ENCODE measurements around the gene THSD4. TPM values are rescaled to one million over a fixed set of nuclear protein-coding genes. Genes with fewer than 3 reads are reported as not detected.

Gene THSD4
- total and polyA plus RNA-seq, 9 of the 15 experiments (the other 6 are each of a cell fraction or from before 2014, with no cell fraction given), result 0.04 TPM; not detected in 5

DNA sequence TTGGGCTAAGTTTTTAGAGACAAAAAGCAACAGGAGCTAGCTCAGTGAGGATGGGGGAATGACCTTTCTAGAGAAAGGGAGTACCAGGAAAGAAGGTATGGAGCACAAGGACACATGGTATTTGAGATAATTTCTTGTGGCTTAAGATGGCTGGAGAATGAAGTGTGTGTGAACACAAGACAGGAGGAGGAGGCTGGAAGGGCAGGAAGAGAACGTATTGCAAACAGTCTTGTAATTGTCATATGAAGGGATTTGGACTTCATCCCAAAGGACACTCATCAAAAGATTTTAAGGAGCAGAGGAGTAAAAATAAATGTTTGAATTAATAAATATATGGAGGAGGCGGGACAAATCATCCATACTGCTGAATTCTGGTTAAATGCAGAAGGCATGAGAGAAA, 426.5 kb downstream of the THSD4 start:
- Histone ChIP-seq H3K79me2 (ENCODE audit: control insufficient read depth, insufficient read depth, low read length) (no peaks in the 10 kb centered on the region), H2AFZ (ENCODE audit: low read depth, low read length) (no peak overlapping the region), H3K36me3 (ENCODE audit: control insufficient read depth, insufficient read depth, low read length) (no peaks in the 10 kb centered on the region), H3K9me3 (replicated peaks; ENCODE audit: control insufficient read depth, insufficient read depth, low read depth, low read length) (no peaks in the 10 kb centered on the region), H3K4me3 (no peak overlapping the region), H3K9ac (ENCODE audit: insufficient read depth in 1 of 2, low read depth in 2 of 2, low read length in 2 of 2) (no peak overlapping the region), H3K9me1 (ENCODE audit: control insufficient read depth, insufficient read depth, low read length) (no peaks in the 10 kb centered on the region), H3K27ac (ENCODE audit: extremely low read depth, low read depth, low read length) (no peak overlapping the region), H3K27me3 (ENCODE audit: control insufficient read depth in 2 of 2, insufficient read depth in 2 of 2, low read length in 2 of 2) (no peaks in the 10 kb centered on the region), H3K4me2 (ENCODE audit: insufficient read depth, low read length) (no peak overlapping the region), H3K4me1 (replicated peaks in 1 of 2; ENCODE audit: control insufficient read depth in 2 of 2, insufficient read depth in 2 of 2, low read length in 2 of 2) (no peaks in the 10 kb centered on the region), H4K20me1 (replicated peaks; ENCODE audit: control insufficient read depth, insufficient read depth, low read length) (no peaks in the 10 kb centered on the region)
- TF ChIP-seq KDM5B (IDR thresholded peaks at IDR 0.05; ENCODE audit: insufficient replicate concordance, low read depth, low read length), result no peak
- CTCF ChIA-PET (ENCODE audit: low intra/inter-chr PET ratio), result no interaction called here
- no peak for DNase-seq (ENCODE audit: extremely low read depth in 1 of 4, low spot score in 3 of 4)
- in situ Hi-C loops (cut with MboI), result no loop called here
- intact Hi-C loops (cut with micrococcal nuclease), result no loop called here
- no TSS peak for BruUV-seq (replicated peaks)
- FAIRE-seq, result no peak
- POLR2A ChIA-PET, result no interaction called here
- no peak for ATAC-seq
- 0% methylated on average over 2 of the region's 2 CpGs for WGBS (ENCODE audit: insufficient coverage, low coverage, missing lambda C conversion rate)

DNA sequence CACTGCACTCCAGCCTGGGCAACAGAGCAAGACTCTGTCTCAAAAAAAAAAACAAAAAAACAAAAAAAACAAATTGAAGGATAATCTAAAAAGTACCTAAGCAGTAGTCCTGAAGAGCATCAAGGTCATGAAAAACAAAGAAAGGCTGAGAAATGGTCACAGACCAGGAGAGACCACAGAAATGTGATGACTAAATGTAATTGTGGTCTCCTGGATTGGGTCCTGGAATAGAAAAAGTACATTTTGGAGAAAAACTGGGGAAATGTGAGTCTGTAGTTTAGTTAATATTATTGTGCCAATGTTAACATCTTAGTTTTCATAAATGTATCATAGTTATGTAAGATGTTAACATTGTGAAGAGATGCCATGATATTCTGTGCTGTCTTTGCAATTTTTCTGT, 427.6 kb downstream of the THSD4 start:
- ATAC-seq (no peak), FAIRE-seq (no peak), DNase-seq (ENCODE audit: extremely low read depth in 1 of 4, low spot score in 3 of 4) (no peak)
- Histone ChIP-seq H3K9me3 (replicated peaks; ENCODE audit: control insufficient read depth, insufficient read depth, low read depth, low read length) (no peaks in the 10 kb centered on the region), H3K9me1 (ENCODE audit: control insufficient read depth, insufficient read depth, low read length) (no peaks in the 10 kb centered on the region), H4K20me1 (replicated peaks; ENCODE audit: control insufficient read depth, insufficient read depth, low read length) (no peaks in the 10 kb centered on the region), H3K4me3 (no peak overlapping the region), H3K4me2 (ENCODE audit: insufficient read depth, low read length) (no peak overlapping the region), H3K27ac (ENCODE audit: extremely low read depth, low read depth, low read length) (no peak overlapping the region), H3K79me2 (ENCODE audit: control insufficient read depth, insufficient read depth, low read length) (no peaks in the 10 kb centered on the region), H3K27me3 (ENCODE audit: control insufficient read depth in 2 of 2, insufficient read depth in 2 of 2, low read length in 2 of 2) (no peaks in the 10 kb centered on the region), H3K4me1 (replicated peaks in 1 of 2; ENCODE audit: control insufficient read depth in 2 of 2, insufficient read depth in 2 of 2, low read length in 2 of 2) (no peaks in the 10 kb centered on the region), H3K36me3 (ENCODE audit: control insufficient read depth, insufficient read depth, low read length) (no peaks in the 10 kb centered on the region), H2AFZ (ENCODE audit: low read depth, low read length) (no peak overlapping the region), H3K9ac (ENCODE audit: insufficient read depth in 1 of 2, low read depth in 2 of 2, low read length in 2 of 2) (no peak overlapping the region)
- ChIA-PET POLR2A (no interaction called here), CTCF (ENCODE audit: low intra/inter-chr PET ratio) (no interaction called here)
- in situ Hi-C loops (cut with MboI), result no loop called here
- no TSS peak for BruUV-seq (replicated peaks)
- TF ChIP-seq ZNF589 (CRISPR knock-in tag; IDR thresholded peaks at IDR 0.05; ENCODE audit: low read depth) (no peak), NFIC (IDR thresholded peaks at IDR 0.05) (no peak), THRAP3 (IDR thresholded peaks at IDR 0.05; ENCODE audit: borderline replicate concordance) (no peak), HNRNPL (IDR thresholded peaks at IDR 0.05; ENCODE audit: low read depth, low read length) (no peak), ZNF699 (CRISPR knock-in tag; IDR thresholded peaks at IDR 0.05; ENCODE audit: insufficient replicate concordance) (no peak)
- TF ChIP-seq, protein P1, sequence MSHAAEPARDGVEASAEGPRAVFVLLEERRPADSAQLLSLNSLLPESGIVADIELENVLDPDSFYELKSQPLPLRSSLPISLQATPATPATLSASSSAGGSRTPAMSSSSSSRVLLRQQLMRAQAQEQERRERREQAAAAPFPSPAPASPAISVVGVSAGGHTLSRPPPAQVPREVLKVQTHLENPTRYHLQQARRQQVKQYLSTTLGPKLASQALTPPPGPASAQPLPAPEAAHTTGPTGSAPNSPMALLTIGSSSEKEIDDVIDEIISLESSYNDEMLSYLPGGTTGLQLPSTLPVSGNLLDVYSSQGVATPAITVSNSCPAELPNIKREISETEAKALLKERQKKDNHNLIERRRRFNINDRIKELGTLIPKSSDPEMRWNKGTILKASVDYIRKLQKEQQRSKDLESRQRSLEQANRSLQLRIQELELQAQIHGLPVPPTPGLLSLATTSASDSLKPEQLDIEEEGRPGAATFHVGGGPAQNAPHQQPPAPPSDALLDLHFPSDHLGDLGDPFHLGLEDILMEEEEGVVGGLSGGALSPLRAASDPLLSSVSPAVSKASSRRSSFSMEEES (CRISPR knock-in tag; IDR thresholded peaks at IDR 0.05), result no peak
- TF ChIP-seq, protein P2, sequence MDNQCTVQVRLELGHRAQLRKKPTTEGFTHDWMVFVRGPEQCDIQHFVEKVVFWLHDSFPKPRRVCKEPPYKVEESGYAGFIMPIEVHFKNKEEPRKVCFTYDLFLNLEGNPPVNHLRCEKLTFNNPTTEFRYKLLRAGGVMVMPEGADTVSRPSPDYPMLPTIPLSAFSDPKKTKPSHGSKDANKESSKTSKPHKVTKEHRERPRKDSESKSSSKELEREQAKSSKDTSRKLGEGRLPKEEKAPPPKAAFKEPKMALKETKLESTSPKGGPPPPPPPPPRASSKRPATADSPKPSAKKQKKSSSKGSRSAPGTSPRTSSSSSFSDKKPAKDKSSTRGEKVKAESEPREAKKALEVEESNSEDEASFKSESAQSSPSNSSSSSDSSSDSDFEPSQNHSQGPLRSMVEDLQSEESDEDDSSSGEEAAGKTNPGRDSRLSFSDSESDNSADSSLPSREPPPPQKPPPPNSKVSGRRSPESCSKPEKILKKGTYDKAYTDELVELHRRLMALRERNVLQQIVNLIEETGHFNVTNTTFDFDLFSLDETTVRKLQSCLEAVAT (IDR thresholded peaks at IDR 0.05), result no peak
- TF ChIP-seq, protein P3, sequence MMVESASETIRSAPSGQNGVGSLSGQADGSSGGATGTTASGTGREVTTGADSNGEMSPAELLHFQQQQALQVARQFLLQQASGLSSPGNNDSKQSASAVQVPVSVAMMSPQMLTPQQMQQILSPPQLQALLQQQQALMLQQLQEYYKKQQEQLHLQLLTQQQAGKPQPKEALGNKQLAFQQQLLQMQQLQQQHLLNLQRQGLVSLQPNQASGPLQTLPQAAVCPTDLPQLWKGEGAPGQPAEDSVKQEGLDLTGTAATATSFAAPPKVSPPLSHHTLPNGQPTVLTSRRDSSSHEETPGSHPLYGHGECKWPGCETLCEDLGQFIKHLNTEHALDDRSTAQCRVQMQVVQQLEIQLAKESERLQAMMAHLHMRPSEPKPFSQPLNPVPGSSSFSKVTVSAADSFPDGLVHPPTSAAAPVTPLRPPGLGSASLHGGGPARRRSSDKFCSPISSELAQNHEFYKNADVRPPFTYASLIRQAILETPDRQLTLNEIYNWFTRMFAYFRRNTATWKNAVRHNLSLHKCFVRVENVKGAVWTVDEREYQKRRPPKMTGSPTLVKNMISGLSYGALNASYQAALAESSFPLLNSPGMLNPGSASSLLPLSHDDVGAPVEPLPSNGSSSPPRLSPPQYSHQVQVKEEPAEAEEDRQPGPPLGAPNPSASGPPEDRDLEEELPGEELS (CRISPR knock-in tag; IDR thresholded peaks at IDR 0.05; ENCODE audit: borderline replicate concordance), result no peak
- intact Hi-C loops (cut with micrococcal nuclease), result no loop called here
